NCI-H2107 treated with DMSO at 0.1 percent for 48 hours (cell line): ENCODE results near the gene KIF20B.
"Not testable (repeated sequence)": the region's sequence is repeated elsewhere in the genome, so short reads cannot be mapped to it uniquely, and the experiment has no call there.

Source experiments
- DNase-seq: peaks from one replicate; lab custom pipeline; 2025; ENCODE audit not compliant: unreplicated experiment; lab: John Stamatoyannopoulos, UW

The KIF20B gene

DNA sequence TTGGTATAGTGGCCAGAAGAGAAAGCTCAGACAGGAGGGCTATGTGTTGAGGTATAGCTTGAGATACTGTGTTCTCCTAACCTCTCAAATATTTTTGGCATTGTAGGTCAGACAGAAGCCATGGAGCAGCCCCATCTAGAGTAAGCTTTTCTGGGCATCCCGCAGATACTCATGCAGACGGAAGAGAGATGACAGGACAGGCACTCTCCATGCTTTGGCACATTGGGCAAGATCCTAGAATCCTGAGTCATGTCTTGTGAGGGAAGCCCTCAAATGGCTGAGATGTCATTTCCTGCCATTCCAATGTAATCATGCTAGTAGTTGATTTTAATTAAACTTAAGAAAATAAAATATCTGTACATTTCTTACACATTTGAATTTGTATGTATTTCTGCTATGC lies 16.8 kb upstream of the KIF20B start:
- no peak for DNase-seq

DNA sequence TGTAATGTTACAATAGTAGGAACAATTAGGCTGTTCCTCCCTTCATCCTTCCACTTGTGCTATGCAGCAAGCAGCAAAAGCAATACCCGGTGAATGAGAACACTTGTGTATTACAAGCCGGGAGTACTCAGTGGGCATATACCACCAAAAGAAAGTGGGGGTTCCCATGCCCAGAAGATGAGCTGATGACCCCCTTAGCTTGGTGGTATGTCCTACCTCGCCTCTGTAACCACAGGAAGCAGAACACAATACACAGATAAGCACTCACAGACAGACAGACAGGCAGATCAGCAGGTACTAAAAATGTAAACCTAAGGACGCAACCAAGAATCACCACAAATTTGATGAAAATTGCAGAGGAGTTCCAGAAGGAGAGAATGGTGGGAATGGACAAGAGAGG lies 15.5 kb upstream of the KIF20B start:
- DNase-seq, result no peak

DNA sequence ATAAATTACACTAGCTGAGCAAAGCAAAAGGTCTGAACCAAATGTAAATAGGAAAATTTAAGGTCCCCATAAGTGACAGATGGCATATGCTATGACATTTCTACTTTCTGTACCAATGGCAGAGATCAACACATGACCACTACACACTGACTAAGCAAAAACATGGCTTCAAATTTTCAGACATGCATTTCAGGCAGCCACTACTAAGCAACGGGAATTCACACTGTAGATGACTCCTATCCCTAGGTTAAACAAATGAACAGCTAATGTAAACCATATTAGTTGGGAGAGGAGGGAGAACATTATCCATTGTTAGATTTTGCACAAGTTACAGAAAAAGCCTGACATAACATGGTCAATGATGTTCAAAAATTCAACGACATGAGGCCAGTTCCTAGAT lies 11.4 kb upstream of the KIF20B start:
- DNase-seq, result no peak

DNA sequence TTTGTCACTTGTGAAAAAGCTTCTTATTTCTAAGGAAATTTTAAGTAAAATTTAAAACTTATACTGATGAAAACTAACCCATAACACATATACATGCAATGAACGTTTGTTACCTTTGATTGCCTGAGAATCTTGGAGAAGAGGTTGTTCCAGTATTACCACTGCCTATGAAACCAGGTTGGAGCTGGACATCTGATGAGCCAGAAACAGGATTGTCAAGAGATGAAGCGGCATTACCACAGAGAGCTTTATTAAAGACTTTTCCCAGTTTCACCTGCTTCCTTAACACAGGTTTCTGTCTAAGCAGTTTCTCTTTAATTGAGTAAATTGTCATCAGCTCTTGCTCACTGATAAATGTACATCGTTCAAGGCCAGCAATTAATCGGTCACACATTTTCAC lies 9.0 kb upstream of the KIF20B start:
- DNase-seq, result no peak

DNA sequence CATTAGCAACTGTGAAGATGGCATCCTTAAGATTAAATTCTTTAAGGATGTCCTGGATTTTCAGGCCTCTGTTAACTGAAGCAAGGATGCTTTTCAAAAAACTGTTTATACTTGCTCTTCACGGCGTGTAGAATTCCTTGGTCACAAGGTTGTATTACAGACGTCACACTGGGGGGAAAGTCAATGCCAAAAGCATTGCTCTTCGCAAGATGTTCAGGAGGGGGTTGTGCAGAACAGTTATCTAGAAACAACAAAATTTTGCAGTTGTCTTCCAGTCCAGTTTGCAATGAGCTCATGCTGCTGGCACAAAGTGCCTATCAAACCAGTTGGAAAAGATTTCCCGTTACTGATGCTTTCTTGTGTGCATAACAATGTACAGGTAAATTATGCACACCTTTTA lies 8.2 kb upstream of the KIF20B start:
- DNase-seq, result no peak

DNA sequence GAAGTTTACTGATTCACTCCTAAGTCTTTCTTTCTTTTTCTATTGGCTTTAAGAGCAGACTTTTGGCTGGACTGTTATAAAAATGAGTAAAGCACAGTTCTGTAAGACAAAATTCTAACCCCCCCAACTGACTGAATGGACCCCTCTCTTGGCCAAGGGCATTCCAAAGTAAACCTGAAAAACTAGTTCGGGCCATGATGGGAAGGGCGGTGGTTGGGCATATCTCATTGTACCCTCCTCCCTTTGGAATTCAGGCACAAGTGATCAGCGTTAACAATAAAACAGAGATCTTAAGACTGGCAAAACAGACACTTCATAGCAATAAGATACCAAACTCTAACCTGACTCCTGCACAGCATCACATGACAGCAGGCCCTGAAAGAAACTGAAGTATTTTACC lies 6.1 kb upstream of the KIF20B start:
- DNase-seq, result no peak

DNA sequence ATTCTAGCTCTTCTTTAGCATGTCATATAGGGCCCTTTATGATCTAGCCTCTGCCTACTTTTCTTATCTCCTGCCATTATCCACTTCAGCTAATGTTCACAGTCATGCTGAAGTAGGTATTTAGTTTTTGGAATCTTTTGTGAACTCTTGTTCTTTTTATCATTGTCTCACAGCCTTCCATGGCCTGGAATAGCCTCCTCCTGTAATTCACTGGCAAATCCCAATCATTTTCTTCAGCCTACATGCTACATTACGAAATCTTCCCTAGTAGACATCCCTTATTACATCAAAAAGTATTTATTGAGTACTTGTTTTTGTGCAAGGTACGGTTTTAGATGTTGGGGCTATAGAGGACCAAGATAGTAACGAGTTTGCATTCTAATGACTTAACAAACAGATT lies 3.4 kb upstream of the KIF20B start:
- no peak for DNase-seq

DNA sequence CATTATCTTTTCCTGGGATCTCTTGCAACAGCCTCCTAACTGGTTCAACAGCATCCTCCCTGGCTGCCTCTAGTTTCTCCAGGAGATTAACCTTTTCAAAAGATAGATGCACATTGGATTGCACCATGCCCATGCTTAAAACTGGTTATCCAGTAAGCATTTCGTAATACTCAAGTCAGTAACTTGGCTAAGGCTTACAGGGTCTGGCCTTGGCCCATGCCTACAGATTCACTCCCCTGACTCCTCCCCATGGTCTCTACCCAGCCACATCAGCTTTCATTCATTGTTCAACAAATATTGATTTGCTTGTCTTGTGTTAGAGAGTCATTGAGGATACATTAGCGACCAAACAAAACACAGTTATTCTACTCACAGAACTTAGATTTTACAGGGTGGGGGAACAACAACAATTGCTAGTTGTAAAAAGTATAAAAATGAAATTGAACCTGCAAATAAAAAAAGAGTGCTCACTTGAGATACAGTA lies 1.8 kb upstream of the KIF20B start:
- no peak for DNase-seq

DNA sequence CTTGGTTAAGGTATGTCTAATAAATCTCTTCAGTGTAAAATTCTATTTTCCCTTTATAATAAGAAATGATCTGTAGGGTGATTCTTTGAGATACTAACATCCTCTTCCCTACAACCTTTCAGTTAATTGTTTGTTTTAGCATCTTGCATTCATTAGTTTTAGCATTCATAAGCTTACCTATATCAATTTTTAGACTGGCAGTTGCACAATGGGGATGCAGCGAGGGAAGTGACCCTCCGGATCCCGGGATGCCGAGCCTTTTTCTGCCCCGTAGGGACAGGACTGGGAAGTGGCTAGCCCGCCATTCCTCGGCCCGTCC lies 508 bp upstream of the KIF20B start:
- DNase-seq, result no peak

DNA sequence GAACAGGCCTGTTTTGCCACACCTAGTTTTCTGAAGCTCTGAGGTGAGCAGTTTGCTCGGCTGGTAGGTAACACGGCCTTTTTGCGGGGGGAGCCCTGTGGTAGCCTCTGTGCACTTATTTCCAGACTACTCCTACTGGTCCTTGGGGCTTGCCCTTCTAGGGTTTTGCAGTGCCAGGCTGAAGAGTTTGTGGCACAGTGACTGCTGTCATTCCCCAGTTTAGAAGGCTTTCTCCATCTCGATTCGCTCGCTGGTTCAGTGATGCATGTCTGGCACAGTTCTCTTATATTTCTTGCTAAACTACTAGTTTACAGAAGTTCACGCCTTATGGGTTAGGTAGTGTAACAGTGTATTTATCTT lies 711 bp downstream of the KIF20B start:
- no peak for DNase-seq

DNA sequence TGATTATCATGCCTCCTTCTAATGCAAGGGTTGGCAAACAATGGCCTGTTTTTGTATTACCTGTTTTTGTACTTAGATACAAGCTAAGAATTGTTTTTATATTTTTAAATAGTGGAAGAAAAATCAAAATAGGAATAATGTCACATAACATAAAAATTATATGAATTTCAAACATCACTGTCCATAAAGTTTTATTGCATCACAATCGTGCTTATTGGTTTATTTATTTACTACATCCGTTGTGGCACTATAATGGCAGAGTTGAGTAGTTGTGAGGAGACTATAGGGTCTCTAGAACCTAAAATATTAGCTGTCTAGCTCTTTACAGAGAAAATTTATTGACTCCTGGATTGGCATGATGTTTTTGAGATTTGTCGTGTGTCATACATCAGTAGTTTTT lies 4.1 kb downstream of the KIF20B start:
- DNase-seq, result no peak

DNA sequence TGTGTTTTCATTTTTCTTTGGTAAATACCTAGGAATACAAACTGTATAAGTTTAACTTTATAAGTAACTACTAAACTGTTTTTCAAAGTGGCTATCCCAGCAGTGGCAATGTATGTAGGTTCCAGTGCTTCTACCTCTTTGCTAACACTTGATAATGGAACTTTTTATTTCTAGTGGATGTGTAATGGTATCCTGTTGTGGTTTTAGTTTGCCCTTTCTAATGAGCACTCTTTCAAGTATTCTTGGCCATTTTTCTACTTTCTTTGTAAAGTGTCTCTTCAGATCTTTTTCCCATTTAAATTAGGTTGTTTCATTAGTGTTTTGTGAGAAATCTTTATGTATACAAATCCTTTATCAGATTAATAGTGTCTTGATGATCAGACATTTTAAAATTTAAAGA lies 4.6 kb downstream of the KIF20B start:
- DNase-seq, result no peak

DNA sequence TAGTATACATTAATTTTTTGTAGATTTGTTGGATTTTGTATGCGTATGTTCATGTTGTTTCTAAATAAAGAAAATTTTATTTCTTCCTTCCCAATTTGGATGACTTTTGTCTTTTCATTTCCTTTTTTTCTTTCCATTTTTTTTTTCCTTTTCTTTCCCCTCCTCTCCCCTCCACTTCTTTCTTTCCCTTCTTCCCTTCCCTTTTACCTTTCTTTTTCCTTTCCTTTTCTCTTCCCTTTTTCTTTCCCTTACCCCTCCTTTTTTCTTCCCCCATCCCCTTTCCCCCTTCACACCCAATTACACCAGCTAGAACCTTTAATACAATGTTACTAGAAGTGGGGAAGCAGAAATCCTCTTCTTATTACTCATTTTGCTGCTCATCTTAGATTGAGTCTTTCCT lies 6.0 kb downstream of the KIF20B start:
- DNase-seq, result no peak

DNA sequence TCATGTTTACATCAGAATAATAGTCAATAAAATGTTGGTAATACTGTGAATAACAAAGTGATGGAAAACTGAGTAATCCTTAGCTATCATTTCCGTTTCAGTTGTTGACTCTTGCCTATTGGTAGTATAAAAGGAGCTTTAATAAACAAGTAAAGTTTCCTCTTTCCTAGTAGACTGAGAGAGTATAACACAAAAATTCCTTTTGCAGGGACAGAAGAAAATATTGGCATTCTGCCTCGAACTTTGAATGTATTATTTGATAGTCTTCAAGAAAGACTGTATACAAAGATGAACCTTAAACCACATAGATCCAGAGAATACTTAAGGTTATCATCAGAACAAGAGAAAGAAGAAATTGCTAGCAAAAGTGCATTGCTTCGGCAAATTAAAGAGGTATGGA lies 9.4 kb downstream of the KIF20B start:
- DNase-seq, result no peak

DNA sequence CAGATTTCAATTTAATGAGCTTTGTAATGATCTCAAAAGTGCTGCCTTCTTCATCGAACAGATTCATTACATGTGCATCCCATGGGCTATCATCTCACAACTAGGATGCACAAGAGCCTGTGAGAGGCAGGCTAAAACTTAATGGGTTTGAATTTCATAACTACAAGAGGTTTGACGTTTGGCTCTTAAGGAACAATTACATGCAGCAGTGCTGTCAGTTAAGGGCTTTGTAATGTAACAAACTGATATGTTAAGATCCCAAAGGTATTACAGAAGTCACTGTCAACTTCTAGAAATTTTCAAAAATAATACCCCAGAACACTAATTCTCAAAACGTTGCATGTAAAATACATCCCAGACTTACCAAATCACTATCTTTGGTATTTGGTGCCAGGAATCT lies 33.2 kb downstream of the KIF20B start:
- no peak for DNase-seq

DNA sequence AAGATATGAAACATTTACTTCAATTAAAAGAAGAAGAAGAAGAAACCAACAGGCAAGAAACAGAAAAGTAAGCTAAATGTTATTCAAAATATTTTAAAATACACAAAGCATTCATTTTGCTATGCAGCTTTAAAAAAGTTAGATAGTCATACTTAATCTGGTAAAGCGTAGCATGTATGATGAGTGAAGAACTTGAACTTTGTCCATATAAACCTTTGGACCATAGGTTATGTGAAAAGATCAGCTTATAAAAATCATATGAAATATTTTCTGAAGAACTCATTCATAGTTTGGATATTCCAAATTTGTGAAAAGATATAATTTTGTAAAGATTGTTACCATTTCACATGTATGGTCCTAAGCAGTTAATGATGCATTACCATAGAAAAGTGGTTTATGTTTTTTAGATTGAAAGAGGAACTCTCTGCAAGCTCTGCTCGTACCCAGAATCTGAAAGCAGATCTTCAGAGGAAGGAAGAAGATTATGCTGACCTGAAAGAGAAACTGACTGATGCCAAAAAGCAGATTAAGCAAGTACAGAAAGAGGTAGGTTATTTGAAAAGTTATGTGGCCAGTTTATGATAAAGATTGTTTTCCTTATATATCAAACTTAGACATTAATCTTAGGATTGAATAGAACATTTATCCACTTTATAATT lies 37.3 kb downstream of the KIF20B start:
- no peak for DNase-seq

DNA sequence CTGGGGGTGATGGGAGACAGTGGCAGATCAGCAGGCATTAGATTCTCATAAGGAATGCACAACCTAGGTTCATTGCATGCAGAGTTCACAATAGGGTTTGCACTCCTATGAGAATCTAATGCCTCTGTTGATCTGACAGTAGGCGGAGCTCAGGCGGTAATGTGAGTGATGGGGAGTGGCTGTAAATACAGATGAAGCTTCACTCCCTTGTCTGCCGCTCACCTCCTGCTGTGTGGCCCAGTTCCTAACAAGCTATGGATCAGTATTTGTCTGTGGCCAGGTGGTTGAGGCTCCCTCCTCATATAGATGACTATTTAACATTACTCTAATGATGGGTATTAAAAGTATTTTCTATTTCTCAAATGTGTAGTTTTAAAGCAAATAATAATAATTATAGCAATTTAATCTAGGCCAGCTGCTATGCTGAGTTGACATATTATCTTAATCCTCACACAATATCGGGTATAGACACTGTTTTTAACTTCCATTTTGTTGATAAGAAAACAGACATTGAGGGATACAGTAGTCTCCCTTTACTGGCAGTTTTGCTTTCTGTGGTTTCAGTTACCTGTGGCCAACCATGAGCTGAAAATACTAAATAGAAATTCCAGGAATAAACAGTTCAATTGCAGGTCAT lies 39.9 kb downstream of the KIF20B start:
- no peak for DNase-seq

DNA sequence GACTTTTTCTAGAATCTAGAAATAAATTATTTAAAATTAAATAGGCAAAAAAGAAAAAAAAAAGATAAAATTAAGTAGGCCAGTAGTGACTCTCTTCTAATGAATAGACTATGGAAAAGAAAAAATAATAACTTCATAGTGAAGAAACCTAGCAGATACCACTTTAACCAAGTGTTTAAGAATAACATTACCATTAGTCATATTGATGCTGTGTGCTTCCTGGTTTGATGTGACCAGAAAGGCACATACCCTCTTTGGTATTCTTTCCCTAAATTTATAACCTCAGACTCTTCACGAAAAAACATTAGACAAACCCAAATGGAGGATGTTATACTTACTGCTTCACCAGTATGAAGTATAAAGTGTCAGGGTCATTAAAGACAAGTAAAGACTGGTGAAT lies 42.6 kb downstream of the KIF20B start:
- DNase-seq, result no peak

DNA sequence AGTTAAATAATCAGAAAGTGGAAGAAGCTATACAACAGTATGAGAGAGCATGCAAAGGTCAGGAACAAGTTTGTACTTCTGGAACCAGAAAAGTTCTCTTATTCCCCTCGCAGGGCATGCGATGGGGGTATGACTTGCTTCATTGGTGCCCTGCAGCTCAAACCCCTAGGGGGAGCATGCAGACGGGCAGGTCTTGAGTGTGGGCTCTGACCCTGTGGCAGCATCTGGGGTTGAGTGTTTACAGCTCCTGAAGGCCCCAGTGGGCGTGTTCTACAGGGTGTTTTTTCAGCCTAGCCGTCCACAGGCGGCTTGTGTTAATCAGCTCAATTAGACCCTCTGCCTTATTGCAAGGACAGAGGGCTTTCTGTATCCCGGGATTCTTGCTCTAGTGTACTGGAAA lies 44.5 kb downstream of the KIF20B start:
- DNase-seq, result no peak

DNA sequence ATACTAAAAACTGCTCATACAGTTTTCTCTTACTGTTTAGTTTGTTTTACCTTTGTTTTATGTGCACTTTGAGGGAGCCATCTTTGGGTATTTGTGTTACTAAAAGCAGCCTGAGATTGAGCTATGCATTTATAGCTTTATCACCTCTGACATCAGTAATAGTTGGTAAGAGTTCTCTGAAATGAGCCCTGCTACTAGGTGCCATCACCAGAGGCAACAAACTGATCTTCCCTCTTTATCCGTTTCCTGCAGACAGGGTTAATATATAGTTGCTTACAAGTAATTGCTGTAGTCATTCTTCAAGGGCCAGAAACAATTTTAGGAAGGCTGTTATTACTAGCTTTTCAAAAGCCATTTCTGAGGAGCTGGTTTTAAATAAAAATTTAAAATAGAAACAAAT lies 49.1 kb downstream of the KIF20B start:
- DNase-seq, result no peak

DNA sequence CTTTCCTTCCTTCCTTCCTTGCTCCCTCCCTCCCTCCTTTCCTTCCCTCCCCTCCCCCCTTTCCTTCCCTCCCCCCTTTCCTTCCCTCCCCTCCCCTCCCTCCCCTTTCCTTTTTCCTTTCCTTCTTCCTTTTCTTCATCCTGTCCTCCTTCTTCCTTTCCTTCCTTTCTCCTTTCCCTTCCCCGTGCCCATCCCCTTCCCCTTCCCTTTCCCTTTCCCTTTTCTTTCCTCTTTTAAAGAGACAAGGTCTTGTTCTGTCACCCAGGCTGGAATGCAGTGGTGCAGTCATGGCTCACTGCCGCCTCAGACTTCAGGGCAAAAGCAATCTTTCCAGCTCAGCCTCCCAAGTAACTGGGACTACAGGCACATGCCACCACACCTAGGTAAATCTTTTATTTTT lies 54.0 kb downstream of the KIF20B start:
- no peak for DNase-seq

DNA sequence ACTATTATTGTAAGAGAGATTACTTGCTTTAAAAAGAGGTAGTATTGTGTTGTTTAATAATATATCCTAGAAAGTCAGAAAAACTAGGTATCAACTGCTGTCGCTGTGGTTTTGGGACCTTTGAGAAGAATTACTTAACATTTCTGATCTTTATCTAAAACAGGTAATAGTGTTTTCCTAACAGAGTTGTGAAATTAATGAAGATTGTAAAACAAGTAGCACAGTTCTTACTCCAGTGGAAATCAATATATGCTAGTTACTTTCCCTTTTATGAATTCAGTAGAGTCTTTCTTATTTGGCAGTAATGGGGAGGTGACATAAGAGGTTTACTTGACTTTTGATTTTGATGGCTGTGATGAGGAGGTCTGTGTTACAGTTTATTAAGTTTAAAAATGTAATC lies 58.1 kb downstream of the KIF20B start:
- DNase-seq, result no peak

DNA sequence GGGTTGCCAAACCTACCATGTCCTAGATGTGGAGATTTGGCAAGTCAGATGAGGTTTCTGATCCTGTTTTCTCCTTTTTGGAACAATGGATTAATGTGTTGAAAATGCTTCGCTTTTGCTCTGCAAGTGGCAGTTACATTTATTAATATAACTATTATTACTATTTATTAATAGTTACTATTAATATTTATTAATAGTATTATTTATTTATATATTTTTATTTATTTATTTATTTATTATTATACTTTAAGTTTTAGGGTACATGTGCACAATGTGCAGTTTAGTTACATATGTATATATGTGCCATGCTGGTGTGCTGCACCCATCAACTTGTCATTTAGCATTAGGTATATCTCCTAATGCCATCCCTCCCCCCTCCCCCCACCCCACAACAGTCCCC lies 62.3 kb downstream of the KIF20B start:
- DNase-seq, result not testable (repeated sequence)
